DMS114 treated with DMSO at 0.1 percent for 48 hours (cell line): ENCODE measurements around the gene SPPL3.

Experiments used
- DNase-seq: peaks from one replicate; lab custom pipeline; 2025; ENCODE audit not compliant: unreplicated experiment; lab: John Stamatoyannopoulos, UW

Gene SPPL3

GRCh38 chr12:120874547-120875245 is 29.5 kb downstream of the SPPL3 start:
- DNase-seq = no peak

DNA sequence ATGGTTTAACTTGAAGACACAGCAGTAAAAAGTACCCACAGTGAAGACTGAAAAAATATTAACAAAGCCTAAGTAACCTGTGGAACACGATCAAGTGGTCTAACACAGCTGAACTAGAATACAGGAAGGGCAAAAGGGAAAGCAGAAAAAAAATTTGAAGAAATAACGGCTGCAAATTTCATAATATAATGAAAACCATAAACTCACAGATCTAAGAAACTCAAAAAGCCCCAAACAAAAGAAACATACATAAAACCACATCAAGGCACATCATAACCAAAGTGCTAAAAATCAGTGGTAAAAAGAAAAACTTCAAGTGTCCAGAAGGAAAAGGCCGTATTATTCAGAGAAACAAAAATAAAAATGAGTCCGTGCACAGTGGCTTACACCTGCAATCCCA is 30.9 kb downstream of the SPPL3 start:
- DNase-seq = no peak

DNA sequence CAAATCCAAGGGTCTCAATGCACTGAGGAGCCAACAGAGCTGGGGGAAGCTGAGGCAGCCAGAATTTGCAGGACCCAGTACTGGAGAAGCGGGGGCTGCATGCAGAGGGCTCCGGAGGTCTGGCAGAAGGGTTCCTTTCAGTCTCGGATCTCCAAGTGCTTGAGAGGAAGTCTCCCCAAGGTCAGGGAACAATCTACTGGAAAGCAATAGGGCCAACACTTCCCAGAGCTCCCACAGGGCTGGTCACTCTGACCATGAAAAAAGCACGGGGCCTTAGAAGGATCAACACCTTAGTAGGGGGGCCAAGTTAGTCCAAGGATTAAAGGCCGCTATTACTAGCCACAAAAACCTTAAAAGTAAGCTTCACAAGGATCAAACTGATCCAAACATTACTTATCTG is 31.7 kb downstream of the SPPL3 start:
- no peak for DNase-seq

- no peak for DNase-seq
These were observed 33.7 kb downstream of the SPPL3 start for GRCh38 chr12:120870415-120870814.

- no peak for DNase-seq
These were observed 34.8 kb downstream of the SPPL3 start for GRCh38 chr12:120869376-120869775.

- DNase-seq = no peak
These were observed 38.0 kb downstream of the SPPL3 start for GRCh38 chr12:120866108-120866507.

- no peak for DNase-seq
These were observed 39.1 kb downstream of the SPPL3 start for GRCh38 chr12:120865098-120865497.

GRCh38 chr12:120862664-120863063 is 41.5 kb downstream of the SPPL3 start:
- DNase-seq = no peak

DNA sequence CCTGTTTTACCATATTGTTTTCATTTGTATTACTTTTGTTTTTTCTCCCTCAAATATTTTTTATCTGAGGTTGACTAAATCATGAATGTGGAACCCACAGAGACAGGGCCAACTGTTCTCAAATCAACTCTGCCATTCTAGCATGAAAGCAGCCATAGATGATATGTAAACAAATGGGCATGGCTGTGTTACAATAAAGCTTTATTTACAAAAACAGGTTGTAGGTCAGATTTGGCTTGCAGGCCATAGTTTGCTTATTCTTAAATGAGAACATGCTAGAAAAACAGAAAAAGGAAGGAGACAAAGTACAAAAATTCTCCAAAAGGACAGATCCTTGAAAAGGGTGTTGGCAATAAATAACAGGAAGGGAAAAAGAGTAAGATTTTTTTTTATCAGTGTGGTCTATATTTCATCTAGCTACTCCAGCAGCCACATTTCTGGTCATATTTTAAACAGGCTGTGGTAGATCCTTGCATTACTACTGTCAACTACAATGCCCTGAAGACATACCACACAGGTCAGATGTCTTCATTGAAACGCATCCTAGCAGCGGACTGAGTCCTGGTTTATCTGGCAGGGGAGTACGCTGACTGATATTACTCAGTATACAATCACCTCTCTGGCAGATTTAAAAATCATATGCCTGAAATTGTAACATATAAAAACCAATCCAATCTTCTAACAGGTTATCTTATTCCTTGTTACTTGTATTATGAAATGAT is 42.9 kb downstream of the SPPL3 start:
- DNase-seq = no peak

DNA sequence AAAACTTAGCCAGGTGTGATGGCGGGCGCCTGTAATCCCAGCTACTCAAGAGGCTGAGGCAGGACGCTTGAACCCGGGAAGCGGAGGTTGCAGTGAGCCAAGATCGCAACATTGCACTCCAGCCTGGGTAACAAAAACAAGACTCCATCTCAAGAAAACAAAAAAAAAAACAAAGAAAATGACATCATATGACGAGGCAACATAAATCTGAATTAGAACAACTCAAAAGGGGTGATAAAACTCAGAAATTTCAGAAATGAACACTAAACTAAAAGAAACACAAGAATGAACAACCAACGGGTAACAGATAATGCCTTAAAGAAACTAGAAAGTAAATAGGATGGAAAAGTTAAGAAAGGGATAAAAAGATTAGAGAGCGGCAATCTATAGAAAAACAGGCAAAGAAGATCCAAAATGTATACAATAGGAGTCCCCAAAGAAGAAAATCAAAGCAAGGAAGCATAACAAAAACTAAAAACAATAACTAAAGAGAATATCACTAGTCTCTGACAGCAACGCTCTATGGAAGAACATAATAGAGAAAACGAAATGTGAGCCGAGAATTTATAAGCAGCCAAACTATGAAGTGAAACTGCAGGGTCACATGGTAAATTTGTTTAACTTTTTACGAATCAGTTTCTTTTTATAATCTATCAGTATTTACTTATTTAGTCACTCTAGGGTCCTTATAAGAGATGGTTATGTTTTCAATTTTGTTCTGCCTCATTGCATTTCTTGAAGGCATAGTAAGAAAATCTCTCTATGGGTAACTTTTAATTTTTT is 45.7 kb downstream of the SPPL3 start:
- DNase-seq = no peak

- DNase-seq = peak; percentile 17
These were observed 47.2 kb downstream of the SPPL3 start for GRCh38 chr12:120856980-120857379.

- no peak for DNase-seq
These were observed 48.2 kb downstream of the SPPL3 start for GRCh38 chr12:120855823-120856588.

- no peak for DNase-seq
These were observed 49.4 kb downstream of the SPPL3 start for GRCh38 chr12:120854804-120855203.

GRCh38 chr12:120853188-120853587 is 51.0 kb downstream of the SPPL3 start:
- DNase-seq = no peak

DNA sequence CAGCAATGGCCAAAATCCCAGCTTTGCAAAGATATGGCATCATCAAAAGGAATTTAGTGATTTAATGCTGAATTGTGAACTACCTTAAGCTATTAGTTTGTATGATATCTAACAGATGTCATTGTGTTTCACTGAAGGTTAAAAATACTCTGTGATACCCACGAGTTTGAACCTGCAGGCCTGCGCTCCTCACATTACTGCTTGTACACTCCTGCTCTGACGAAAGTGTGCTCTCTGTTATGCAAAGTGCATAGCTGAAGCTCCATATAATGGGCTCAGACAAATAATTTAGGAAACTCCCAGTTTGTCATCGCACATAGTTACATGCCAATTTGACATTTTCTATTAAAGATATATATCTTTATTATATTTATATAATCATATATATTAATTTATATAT is 52.2 kb downstream of the SPPL3 start:
- no peak for DNase-seq

DNA sequence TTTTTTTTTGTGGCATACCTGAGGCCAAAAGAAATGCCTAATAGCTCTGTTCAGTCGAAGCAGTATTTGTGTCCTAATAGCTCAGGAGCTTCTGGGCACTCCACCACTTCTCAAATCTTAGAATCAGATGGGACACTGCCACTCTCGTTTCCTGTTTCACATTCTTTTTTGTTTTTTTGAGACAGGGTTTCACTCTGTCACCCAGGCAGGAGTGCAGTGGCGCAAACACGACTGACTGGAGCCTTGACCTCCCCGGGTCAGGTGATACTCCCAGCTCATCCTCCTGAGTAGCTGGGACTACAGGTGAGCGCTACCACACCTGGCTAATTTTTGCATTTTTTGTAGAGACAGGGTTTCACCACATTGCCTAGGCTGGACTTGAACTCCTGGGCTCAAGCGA is 52.7 kb downstream of the SPPL3 start:
- no peak for DNase-seq

DNA sequence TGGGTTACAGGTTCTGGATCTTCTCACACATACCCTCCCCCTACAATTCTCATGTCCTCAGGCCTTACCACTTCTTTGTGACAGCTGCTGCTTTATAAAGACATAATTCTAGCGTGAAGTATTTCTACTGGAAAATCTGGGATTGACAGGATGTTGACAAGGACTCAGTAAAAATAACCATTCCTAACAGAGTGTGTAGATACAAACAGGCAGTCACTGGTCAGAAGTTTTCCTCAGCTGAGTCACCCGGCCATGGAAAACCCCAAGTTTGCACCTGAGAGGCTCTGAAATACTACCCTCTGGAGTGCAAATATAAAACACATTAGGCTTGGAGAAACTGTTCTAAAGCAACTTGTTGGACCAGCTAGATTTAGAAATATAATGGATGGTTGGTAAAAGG is 54.4 kb downstream of the SPPL3 start:
- DNase-seq = no peak

DNA sequence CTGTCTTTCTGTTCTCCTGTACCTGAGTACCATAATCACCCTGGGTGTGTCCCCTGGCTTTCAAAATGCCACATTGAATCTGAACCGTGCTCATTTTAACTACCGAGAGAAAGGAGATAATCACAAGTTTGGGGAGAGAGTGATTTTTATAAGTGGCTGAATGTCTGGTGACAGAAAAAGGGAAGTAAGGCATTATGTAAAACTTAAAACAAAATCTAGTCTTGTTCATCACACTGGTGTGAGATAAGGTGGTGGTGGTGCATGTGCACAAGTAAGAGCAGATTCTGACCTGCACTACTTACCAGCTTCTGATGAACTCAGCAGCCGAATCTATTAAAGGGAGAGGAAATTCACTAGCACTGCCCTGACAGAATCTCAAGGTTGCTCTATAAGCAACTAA is 56.3 kb downstream of the SPPL3 start:
- no peak for DNase-seq

- DNase-seq = no peak
These were observed 56.8 kb downstream of the SPPL3 start for GRCh38 chr12:120847392-120847791.

- no peak for DNase-seq
These were observed 57.4 kb downstream of the SPPL3 start for GRCh38 chr12:120846721-120847120.

DNA sequence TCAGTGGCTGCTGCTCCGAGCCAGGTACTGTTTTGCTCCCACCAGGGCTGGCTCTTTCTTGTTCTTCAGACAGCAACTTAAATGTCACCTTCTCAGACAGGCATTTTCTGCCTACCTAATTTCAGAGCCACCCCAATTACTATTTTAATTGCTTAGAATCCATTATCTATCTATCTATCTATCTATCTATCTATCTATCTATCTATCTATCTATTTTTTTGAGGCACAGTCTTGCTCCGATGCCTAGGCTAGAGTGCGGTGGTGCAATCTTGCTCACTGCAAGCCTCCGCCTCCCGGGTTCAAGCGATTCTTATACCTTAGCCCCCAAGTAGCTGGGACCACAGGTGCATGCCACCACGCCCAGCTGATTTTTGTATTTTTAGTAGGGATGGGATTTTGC is 58.5 kb downstream of the SPPL3 start:
- no peak for DNase-seq
